Activated B cell treated with CpG ODN at 0.5 μM for 24 hours (primary cell): ENCODE results near the gene TCF4. TPM values are rescaled to one million over a fixed set of nuclear protein-coding genes. Genes with fewer than 3 reads are reported as not detected.

Source experiments
- ATAC-seq: fragments of 200-7000 bp; cut with Tn5 transposase; one replicate; pipeline ENCODE4 v1.10.0; 2021; ENCODE audit warnings: low read depth, mild to moderate bottlenecking, moderate library complexity
- CTCF ChIA-PET: fragments of 350-600 bp; sonication (Branson Sonifier 250); formaldehyde crosslinking; loops from one replicate; lab custom pipeline; 2021; ENCODE audit warnings: antibody characterized with exemption; lab: Charles Lee
- POLR2A ChIA-PET: fragments of 350-600 bp; sonication (Branson Sonifier 250); formaldehyde crosslinking; loops from one replicate; lab custom pipeline; 2021; ENCODE audit warnings: antibody characterized with exemption; lab: Charles Lee
- DNase-seq: peaks from one replicate; pipeline ENCODE4 v3.0.0; 2022
- H3K27ac Mint-ChIP-seq: one replicate; pipeline ENCODE4 v1.8.0; 2020; ENCODE audit warnings: mixed read lengths
- H3K27me3 Mint-ChIP-seq: one replicate; pipeline ENCODE4 v1.8.0; 2021; ENCODE audit warnings: mixed read lengths
- H3K36me3 Mint-ChIP-seq: one replicate; pipeline ENCODE4 v1.8.0; 2021; ENCODE audit warnings: low read depth, mixed read lengths
- H3K4me1 Mint-ChIP-seq: one replicate; pipeline ENCODE4 v1.8.0; 2021; ENCODE audit warnings: mixed read lengths
- H3K4me3 Mint-ChIP-seq: one replicate; pipeline ENCODE4 v1.8.0; 2020; ENCODE audit warnings: mild to moderate bottlenecking, mixed read lengths
- H3K9me3 Mint-ChIP-seq: one replicate; pipeline ENCODE4 v1.8.0; 2020; ENCODE audit warnings: mixed read lengths
- intact Hi-C: fragments of 100-400 bp; cut with micrococcal nuclease; formaldehyde crosslinking; loops from one replicate; pipeline ENCODE4 v1.15.1; 2024
- total RNA-seq: library from RNA; stranded (reverse); gene quantifications from 2 replicates; pipeline ENCODE4 v1.2.3, GENCODE V29; 2022
- TF ChIP-seq, protein P1 (sequence below): fragments of 200-600 bp; IDR thresholded peaks from one replicate; pipeline ENCODE4 v1.8.0; 2022; ENCODE audit warnings: antibody characterized with exemption, mild to moderate bottlenecking

Gene TCF4
- total RNA-seq, 1 donor from 2014 or later: 270 TPM

DNA sequence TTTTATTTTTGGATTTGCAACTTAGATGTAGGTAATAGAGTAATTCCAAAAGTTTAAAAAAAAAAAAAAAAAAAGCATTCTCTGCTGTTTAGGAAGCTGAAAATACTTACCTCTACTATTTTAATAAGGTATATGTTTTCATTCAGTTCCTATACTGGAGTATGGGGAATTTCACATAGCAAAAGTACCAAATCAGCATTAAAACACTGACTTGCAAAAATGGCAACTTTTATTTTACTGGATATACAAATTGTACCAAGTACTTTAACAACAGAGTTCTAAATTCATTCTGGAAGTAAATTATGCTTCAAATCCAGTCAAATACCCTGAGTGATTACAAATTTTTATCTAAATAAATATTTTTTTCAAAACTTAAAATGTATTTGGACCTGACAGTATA, 76.7 kb downstream of the TCF4 start:
- H3K4me3 Mint-ChIP-seq: no peak overlapping the region
- H3K27ac Mint-ChIP-seq: no peak overlapping the region
- ATAC-seq: no peak
- H3K27me3 Mint-ChIP-seq: no peaks in the 10 kb centered on the region
- DNase-seq: no peak
- H3K9me3 Mint-ChIP-seq: no peaks in the 10 kb centered on the region
- no peaks in the 10 kb centered on the region for H3K36me3 Mint-ChIP-seq
- intact Hi-C loops: loop anchor here (2.0 to 5.0 kb wide), 2 partner anchors 34 to 90 kb away; no protein-coding TSS in a partner anchor
- peaks cover 47% of the 10 kb centered on the region for H3K4me1 Mint-ChIP-seq
- ChIA-PET CTCF (no interaction called here), POLR2A (interaction anchor here (1.4 to 2.0 kb wide), 4 partner anchors 22 to 78 kb away, joined by 3 to 6 read pairs (median 4); no protein-coding TSS in a partner anchor)
- TF ChIP-seq, protein P1, sequence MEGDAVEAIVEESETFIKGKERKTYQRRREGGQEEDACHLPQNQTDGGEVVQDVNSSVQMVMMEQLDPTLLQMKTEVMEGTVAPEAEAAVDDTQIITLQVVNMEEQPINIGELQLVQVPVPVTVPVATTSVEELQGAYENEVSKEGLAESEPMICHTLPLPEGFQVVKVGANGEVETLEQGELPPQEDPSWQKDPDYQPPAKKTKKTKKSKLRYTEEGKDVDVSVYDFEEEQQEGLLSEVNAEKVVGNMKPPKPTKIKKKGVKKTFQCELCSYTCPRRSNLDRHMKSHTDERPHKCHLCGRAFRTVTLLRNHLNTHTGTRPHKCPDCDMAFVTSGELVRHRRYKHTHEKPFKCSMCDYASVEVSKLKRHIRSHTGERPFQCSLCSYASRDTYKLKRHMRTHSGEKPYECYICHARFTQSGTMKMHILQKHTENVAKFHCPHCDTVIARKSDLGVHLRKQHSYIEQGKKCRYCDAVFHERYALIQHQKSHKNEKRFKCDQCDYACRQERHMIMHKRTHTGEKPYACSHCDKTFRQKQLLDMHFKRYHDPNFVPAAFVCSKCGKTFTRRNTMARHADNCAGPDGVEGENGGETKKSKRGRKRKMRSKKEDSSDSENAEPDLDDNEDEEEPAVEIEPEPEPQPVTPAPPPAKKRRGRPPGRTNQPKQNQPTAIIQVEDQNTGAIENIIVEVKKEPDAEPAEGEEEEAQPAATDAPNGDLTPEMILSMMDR: no peak

DNA sequence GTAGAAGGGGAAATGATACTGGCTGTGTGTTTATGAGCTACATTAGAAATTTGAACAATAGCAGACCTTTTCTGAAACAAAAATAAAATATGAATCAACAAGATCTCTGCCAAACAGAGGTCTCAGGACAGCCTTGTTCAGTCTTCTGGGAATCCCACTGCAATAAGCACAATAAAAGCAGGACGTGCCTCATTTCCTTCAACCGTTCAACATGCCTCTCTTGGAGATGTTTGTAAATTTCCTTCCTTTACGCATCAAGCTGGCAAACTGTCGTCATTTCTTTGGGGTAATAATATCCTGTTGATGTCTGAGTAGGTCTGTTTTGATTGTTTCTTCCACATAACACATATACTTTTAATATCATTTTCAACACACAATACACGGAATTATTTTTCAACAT, 77.2 kb downstream of the TCF4 start:
- Mint-ChIP-seq H3K9me3 (no peaks in the 10 kb centered on the region), H3K36me3 (no peaks in the 10 kb centered on the region), H3K27me3 (no peaks in the 10 kb centered on the region), H3K27ac (peak overlapping the region; percentile 68), H3K4me1 (peaks cover 52% of the 10 kb centered on the region), H3K4me3 (peak overlapping the region; percentile 61)
- ChIA-PET CTCF (no interaction called here), POLR2A (interaction anchor here (0.5 to 2.0 kb wide), 8 partner anchors 14 to 566 kb away, joined by 3 to 6 read pairs (median 4); no protein-coding TSS in a partner anchor)
- DNase-seq (no peak), ATAC-seq (peak; percentile 23)
- TF ChIP-seq, protein P1: no peak
- intact Hi-C loops: loop anchor here (1.0 to 5.0 kb wide), 3 partner anchors 34 to 90 kb away; partner anchors contain the start of gene TCF4

DNA sequence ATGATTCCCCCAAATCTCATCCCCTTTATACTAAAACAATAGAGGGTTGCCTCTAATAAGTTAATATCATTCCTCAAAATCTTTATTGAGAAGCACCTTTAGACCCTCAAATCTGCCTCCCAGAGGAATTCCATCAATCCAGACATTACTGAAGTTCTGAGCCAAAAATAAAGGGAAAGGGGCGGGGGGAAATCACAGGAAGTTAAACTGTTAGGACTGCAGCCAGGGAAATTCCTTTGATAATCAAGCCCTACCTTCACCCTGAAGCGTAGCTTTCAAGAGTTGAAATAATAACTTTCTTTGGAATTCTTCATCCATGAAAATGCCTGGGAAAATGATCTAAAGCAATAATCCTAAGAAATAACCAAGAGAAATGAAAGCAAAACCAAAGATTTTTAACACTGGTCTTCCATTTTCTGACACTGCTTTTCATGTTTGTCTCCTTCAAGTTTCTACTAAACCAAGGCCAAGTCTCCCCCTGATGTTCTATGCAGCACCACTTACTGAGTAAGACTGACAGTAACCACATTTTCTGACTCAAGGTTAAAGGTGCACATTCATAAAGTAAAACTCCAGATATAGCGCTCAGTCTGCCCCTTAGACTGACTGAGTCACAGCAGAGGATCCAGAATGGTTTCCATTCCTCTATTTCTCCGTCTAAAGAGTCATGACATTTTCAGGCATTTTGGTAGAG, 78.2 kb downstream of the TCF4 start:
- H3K36me3 Mint-ChIP-seq: no peaks in the 10 kb centered on the region

DNA sequence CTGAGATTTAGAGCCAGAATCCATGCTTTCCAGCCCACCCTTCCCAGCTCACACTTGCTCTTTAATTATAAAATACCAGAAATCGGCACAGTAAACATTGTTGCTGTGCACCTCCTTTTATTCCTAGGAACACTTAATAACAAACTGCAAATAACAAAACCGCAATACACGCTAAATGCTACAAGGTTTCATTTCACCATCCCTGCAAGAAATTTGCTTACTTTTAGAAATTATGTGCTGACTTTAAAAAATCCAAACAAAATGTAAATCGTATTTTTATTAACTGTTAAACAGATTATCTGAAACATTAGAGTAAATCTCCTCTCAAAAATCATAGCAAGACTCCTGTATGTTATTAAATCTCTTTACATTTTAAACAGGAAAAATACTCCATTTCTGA, 79.3 kb downstream of the TCF4 start:
- H3K36me3 Mint-ChIP-seq: no peaks in the 10 kb centered on the region
- peaks cover 57% of the 10 kb centered on the region for H3K4me1 Mint-ChIP-seq
- TF ChIP-seq, protein P1: no peak
- intact Hi-C loops: no loop called here
- no peak overlapping the region for H3K27ac Mint-ChIP-seq
- POLR2A ChIA-PET: interaction anchor here (0.6 kb wide), 1 partner anchor 62 kb away, joined by 5 read pairs; no protein-coding TSS in a partner anchor
- no peaks in the 10 kb centered on the region for H3K27me3 Mint-ChIP-seq
- no peaks in the 10 kb centered on the region for H3K9me3 Mint-ChIP-seq
- ATAC-seq: no peak
- DNase-seq: no peak
- CTCF ChIA-PET: no interaction called here
- H3K4me3 Mint-ChIP-seq: no peak overlapping the region

More for the DNA sequence above, 78.2 kb downstream of the TCF4 start:
- H3K9me3 Mint-ChIP-seq: no peaks in the 10 kb centered on the region
- no peaks in the 10 kb centered on the region for H3K27me3 Mint-ChIP-seq
- POLR2A ChIA-PET: interaction anchor here (0.6 to 2.0 kb wide), 7 partner anchors 15 to 269 kb away, joined by 3 to 6 read pairs (median 4); no protein-coding TSS in a partner anchor
- ATAC-seq: peak; percentile 82
- no peak for DNase-seq
- CTCF ChIA-PET: no interaction called here
- H3K4me1 Mint-ChIP-seq: peaks cover 56% of the 10 kb centered on the region
- TF ChIP-seq, protein P1: no peak
- H3K27ac Mint-ChIP-seq: peak overlapping the region; percentile 68
- intact Hi-C loops: loop anchor here (1.0 to 5.0 kb wide), 3 partner anchors 32 to 89 kb away; partner anchors contain the start of gene TCF4
- H3K4me3 Mint-ChIP-seq: peak overlapping the region; percentile 61

DNA sequence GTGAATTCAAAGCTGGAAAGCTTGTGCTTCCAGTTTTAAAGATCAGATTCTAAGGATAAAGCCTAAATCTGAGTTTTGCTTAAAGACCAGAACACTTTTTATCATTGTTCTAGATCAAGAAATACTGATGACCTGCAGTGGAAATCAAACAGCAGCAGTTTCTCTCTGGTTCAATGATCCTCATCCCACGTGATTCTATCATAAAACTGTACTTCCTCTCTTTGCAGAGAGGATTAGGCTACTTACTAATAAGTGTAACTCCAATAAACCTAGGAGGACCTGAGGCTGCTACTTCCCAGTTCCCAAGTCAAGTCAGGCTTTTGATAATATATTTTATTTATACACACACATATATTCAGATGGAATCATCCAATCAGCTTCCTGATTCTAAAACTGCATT, 81.9 kb downstream of the TCF4 start:
- ATAC-seq (peak; percentile 59), DNase-seq (no peak)
- Mint-ChIP-seq H3K36me3 (no peaks in the 10 kb centered on the region), H3K27ac (peak overlapping the region; percentile 69), H3K4me1 (peaks cover 57% of the 10 kb centered on the region), H3K9me3 (no peaks in the 10 kb centered on the region), H3K27me3 (no peaks in the 10 kb centered on the region), H3K4me3 (no peak overlapping the region)
- TF ChIP-seq, protein P1: no peak
- intact Hi-C loops: loop anchor here (1.0 kb wide), 2 partner anchors 10 to 81 kb away; no protein-coding TSS in a partner anchor
- ChIA-PET CTCF (no interaction called here), POLR2A (interaction anchor here (0.7 to 0.9 kb wide), 2 partner anchors 28 to 37 kb away, joined by 3 to 4 read pairs; no protein-coding TSS in a partner anchor)
